CD14-positive monocyte (primary cell): Measurements from ENCODE around the gene KCTD20. TPM values are rescaled to one million over a fixed set of nuclear protein-coding genes. Genes with fewer than 3 reads are reported as not detected.
A peak's percentile ranks its signal among the peaks of the same experiment; 100 is the strongest.

Source experiments
- DNase-seq, 3 donors: peaks; one replicate each; pipeline ENCODE4 v3.0.0-alpha.2; 2011 to 2022
- H2AFZ ChIP-seq: 2 replicates; pipeline ENCODE4 v1.6.0; 2012; ENCODE audit warnings: mild to moderate bottlenecking, low read depth, low read length, inconsistent platforms; ENCODE audit not compliant: insufficient read depth, poor library complexity, severe bottlenecking
- H3K27ac ChIP-seq, 2 donors: 1 replicate in 1 of 2; 2 replicates in 1 of 2; pipeline ENCODE4 v1.5.1; 2012 to 2013; ENCODE audit warnings: low read length in 2 of 2, control low read depth in 1 of 2, inconsistent platforms in 1 of 2, low read depth in 1 of 2, mild to moderate bottlenecking in 1 of 2
- H3K27me3 ChIP-seq, 2 donors: one replicate each; pipeline versions ENCODE4 v1.6.0 to v1.6.1; 2011 to 2013; ENCODE audit warnings: low read length in 2 of 2; ENCODE audit not compliant: control insufficient read depth in 2 of 2, insufficient read depth in 2 of 2
- H3K36me3 ChIP-seq, 2 donors: replicated peaks in 1 of 2; 1 replicate in 1 of 2; 2 replicates in 1 of 2; pipeline versions ENCODE4 v1.5.1 to v1.6.1; 2012 to 2013; ENCODE audit warnings: low read length in 2 of 2, control low read depth in 1 of 2, inconsistent platforms in 1 of 2, mild to moderate bottlenecking in 1 of 2; ENCODE audit not compliant: insufficient read depth in 2 of 2, control insufficient read depth in 1 of 2
- H3K4me1 ChIP-seq, 2 donors: 1 replicate in 1 of 2; 2 replicates in 1 of 2; pipeline versions ENCODE4 v1.5.1 to v1.6.1; 2012 to 2013; ENCODE audit warnings: low read length in 2 of 2, control low read depth in 1 of 2, inconsistent platforms in 1 of 2, mild to moderate bottlenecking in 1 of 2, moderate library complexity in 1 of 2; ENCODE audit not compliant: insufficient read depth in 2 of 2, control insufficient read depth in 1 of 2
- H3K4me2 ChIP-seq: replicated peaks from 2 replicates; pipeline ENCODE3; 2012; ENCODE audit warnings: low read length, moderate library complexity, mild to moderate bottlenecking; ENCODE audit not compliant: poor library complexity, severe bottlenecking; ENCODE audit errors: extremely low read depth
- H3K4me3 ChIP-seq, 3 experiments: fragments of 200-600 bp in 1 of 3; sonication (generic) in 1 of 3; replicated peaks in 1 of 3; 1 replicate in 2 of 3; 2 replicates in 1 of 3; pipeline ENCODE4 v1.5.1; 2011 to 2013; ENCODE audit warnings: low read length in 3 of 3, mild to moderate bottlenecking in 3 of 3, control low read depth in 2 of 3, low read depth in 2 of 3, inconsistent platforms in 1 of 3, moderate library complexity in 1 of 3
- H3K79me2 ChIP-seq: 2 replicates; pipeline ENCODE4 v1.6.0; 2012; ENCODE audit warnings: mild to moderate bottlenecking, control low read depth, inconsistent platforms, low read length, moderate library complexity; ENCODE audit not compliant: insufficient read depth
- H3K9ac ChIP-seq: 2 replicates; pipeline ENCODE4 v1.6.0; 2017; ENCODE audit warnings: low read length, mild to moderate bottlenecking; ENCODE audit not compliant: insufficient read depth, poor library complexity, severe bottlenecking
- H3K9me3 ChIP-seq, 2 donors: replicated peaks in 1 of 2; 1 replicate in 1 of 2; 2 replicates in 1 of 2; pipeline versions ENCODE4 v1.5.1 to v1.6.1; 2012 to 2013; ENCODE audit warnings: low read length in 2 of 2, control low read depth in 1 of 2; ENCODE audit not compliant: control insufficient read depth in 1 of 2, insufficient read depth in 1 of 2
- H4K20me1 ChIP-seq: 2 replicates; pipeline ENCODE4 v1.6.0; 2012; ENCODE audit warnings: mild to moderate bottlenecking, low read length, control low read depth, moderate library complexity; ENCODE audit not compliant: insufficient read depth
- H3K27ac Mint-ChIP-seq, 7 donors: one replicate each; pipeline ENCODE4 v1.8.0; 2020; ENCODE audit warnings: mild to moderate bottlenecking in 7 of 7, mixed read lengths in 7 of 7, moderate library complexity in 6 of 7, inconsistent platforms in 2 of 7
- H3K27me3 Mint-ChIP-seq, 3 donors: one replicate each; pipeline ENCODE4 v1.8.0; 2021 to 2022; ENCODE audit warnings: low read depth in 3 of 3, mild to moderate bottlenecking in 3 of 3, mixed read lengths in 3 of 3, moderate library complexity in 3 of 3, inconsistent platforms in 1 of 3
- H3K36me3 Mint-ChIP-seq, 2 donors: one replicate each; pipeline ENCODE4 v1.8.0; 2020; ENCODE audit warnings: mixed read lengths in 2 of 2, inconsistent platforms in 1 of 2, mild to moderate bottlenecking in 1 of 2
- H3K4me1 Mint-ChIP-seq: one replicate; pipeline ENCODE4 v1.8.0; 2020; ENCODE audit warnings: mild to moderate bottlenecking, mixed read lengths
- H3K4me3 Mint-ChIP-seq, 2 donors: one replicate each; pipeline ENCODE4 v1.8.0; 2020; ENCODE audit warnings: mild to moderate bottlenecking in 2 of 2, mixed read lengths in 2 of 2, moderate library complexity in 1 of 2
- H3K9me3 Mint-ChIP-seq, 7 donors: one replicate each; pipeline ENCODE4 v1.8.0; 2020 to 2022; ENCODE audit warnings: mixed read lengths in 7 of 7, mild to moderate bottlenecking in 6 of 7, moderate library complexity in 6 of 7, inconsistent platforms in 2 of 7
- WGBS: methylation state at CpG from one replicate; pipeline ENCODE4 v1.1.5; 2013; ENCODE audit warnings: missing lambda C conversion rate; ENCODE audit not compliant: insufficient coverage; 5-methylcytosine and 5-hydroxymethylcytosine counted together
- intact Hi-C, 2 donors: fragments of 100-400 bp; cut with micrococcal nuclease; formaldehyde crosslinking; loops; one replicate each; pipeline versions ENCODE4 v1.15.0 to v1.15.1; 2023
- polyA plus RNA-seq, 3 donors: library from polyadenylated mRNA; depleted of rRNA in 1 of 3; unstranded in 2 of 3; stranded (reverse) in 1 of 3; fragments of 300-500 nt in 2 of 3; fragments of >200 nt in 1 of 3; fragmentation: Illumina TruSeq in 2 of 3; gene quantifications; 1 replicate in 2 of 3; 2 replicates in 1 of 3; pipeline ENCODE4 v1.2.3, GENCODE V29; 2012 to 2021
- TF ChIP-seq, protein P1 (sequence below): fragments of 200-600 bp; IDR thresholded peaks from one replicate; pipeline ENCODE4 v1.8.0; 2022; ENCODE audit warnings: antibody characterized with exemption, mild to moderate bottlenecking

The KCTD20 gene
- polyA plus RNA-seq, 3 donors: 23.7 to 79.7 (median 73.9) TPM

DNA sequence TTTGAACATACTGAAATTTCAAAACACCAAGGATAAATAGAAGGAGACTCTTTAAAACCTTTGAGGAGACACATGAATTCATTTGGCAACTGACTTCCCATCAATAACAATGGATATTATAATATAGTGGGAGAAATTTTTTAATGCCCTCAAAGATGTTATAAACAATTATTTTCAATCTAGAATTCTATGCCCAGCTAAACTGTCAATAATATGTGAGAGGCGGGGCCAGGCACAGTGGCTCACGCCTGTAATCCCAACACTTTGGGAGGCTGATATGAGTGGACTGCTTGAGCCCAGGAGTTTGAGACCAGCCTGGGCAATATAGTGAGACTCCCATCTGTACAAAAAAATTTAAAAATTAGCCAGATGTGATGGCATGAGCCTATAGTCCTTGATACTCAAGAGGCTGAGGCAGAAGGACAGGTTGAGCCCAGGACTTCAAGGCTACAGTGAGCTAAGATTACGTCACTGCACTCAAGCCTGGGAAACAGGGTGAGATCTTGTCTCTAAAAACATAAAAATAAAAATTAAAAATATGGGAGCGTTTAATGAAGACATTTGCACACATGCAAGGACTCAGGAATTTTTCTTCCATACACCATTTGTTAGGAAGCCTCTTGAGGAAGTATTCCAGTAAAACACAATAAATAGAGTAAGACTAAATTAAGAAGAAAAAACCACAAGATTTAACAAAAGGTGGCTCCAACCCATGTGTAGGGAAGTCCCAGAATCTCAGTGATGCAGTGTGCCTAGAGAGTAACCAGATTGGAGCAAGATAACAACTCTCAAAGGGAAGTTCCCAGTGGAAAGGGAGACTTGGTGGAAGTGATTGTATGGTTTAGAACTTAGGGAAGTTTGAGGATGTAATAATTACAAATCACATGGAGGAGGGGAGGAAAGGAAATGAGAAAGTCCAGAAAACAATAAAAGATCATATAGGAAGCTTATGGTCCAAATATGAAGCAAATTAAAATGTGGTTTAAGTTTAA is 29.0 kb upstream of the KCTD20 start:
- H3K9ac ChIP-seq: no peak overlapping the region
- H3K27ac Mint-ChIP-seq: peak overlapping the region in 2 of 7 donors; percentile 35 to 36
- H3K4me3 ChIP-seq: no peak overlapping the region
- no peaks in the 10 kb centered on the region for H3K36me3 Mint-ChIP-seq
- no peak overlapping the region for H2AFZ ChIP-seq
- H3K36me3 ChIP-seq: no peaks in the 10 kb centered on the region
- no peaks in the 10 kb centered on the region for H3K79me2 ChIP-seq
- peaks cover 5% of the 10 kb centered on the region for H3K4me1 Mint-ChIP-seq
- no peak overlapping the region for H3K4me2 ChIP-seq
- TF ChIP-seq, protein P1, sequence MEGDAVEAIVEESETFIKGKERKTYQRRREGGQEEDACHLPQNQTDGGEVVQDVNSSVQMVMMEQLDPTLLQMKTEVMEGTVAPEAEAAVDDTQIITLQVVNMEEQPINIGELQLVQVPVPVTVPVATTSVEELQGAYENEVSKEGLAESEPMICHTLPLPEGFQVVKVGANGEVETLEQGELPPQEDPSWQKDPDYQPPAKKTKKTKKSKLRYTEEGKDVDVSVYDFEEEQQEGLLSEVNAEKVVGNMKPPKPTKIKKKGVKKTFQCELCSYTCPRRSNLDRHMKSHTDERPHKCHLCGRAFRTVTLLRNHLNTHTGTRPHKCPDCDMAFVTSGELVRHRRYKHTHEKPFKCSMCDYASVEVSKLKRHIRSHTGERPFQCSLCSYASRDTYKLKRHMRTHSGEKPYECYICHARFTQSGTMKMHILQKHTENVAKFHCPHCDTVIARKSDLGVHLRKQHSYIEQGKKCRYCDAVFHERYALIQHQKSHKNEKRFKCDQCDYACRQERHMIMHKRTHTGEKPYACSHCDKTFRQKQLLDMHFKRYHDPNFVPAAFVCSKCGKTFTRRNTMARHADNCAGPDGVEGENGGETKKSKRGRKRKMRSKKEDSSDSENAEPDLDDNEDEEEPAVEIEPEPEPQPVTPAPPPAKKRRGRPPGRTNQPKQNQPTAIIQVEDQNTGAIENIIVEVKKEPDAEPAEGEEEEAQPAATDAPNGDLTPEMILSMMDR: no peak
- WGBS: no CpG with 5 or more reads among the region's 4 CpGs
- no peaks in the 10 kb centered on the region for H4K20me1 ChIP-seq
- H3K9me3 Mint-ChIP-seq: peaks cover 0 to 20% (median 13%) of the 10 kb centered on the region in 7 donors
- DNase-seq: peak in 1 of 3 donors; percentile 14
- intact Hi-C loops: no loop called here
- H3K27me3 ChIP-seq: no peaks in the 10 kb centered on the region
- no peak overlapping the region for H3K27ac ChIP-seq
- H3K27me3 Mint-ChIP-seq: peaks cover 4 to 7% (median 6%) of the 10 kb centered on the region in 3 donors
- no peak overlapping the region for H3K4me3 Mint-ChIP-seq
- peaks cover 2 to 3% of the 10 kb centered on the region in 2 donors for H3K4me1 ChIP-seq
- H3K9me3 ChIP-seq: no peaks in the 10 kb centered on the region

DNA sequence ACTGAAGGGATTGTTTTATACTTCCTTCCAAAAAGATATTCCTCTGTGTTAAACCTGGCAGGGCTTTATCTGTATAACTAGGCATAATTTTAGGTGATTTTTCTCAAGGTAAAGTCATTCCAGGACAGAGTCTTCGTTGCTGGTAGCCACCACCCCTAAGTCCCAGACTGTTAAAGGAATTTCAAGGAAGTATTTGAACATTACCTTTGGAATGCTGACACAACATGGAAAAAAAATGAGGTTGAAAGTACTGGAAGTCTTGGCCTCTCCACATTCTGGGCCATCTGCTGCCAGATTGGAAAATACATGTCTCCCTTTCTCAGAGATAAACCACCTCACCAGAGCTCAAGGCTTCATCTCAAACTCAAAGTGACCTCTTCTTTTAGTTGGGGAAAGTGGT is 28.3 kb upstream of the KCTD20 start:
- Mint-ChIP-seq H3K9me3 (peaks cover 0 to 19% (median 11%) of the 10 kb centered on the region in 7 donors), H3K4me1 (peaks cover 12% of the 10 kb centered on the region), H3K36me3 (no peaks in the 10 kb centered on the region), H3K4me3 (no peak overlapping the region), H3K27me3 (peaks cover 4 to 7% (median 6%) of the 10 kb centered on the region in 3 donors), H3K27ac (no peak overlapping the region)
- H3K27me3 ChIP-seq: no peaks in the 10 kb centered on the region
- H3K36me3 ChIP-seq: no peaks in the 10 kb centered on the region
- H3K9ac ChIP-seq: no peak overlapping the region
- intact Hi-C loops: no loop called here
- H3K9me3 ChIP-seq: no peaks in the 10 kb centered on the region
- TF ChIP-seq, protein P1: no peak
- H4K20me1 ChIP-seq: no peaks in the 10 kb centered on the region
- H3K4me1 ChIP-seq: peaks cover 8 to 10% of the 10 kb centered on the region in 2 donors
- no peak overlapping the region for H3K27ac ChIP-seq
- no peaks in the 10 kb centered on the region for H3K79me2 ChIP-seq
- H2AFZ ChIP-seq: no peak overlapping the region
- no peak overlapping the region for H3K4me3 ChIP-seq
- 83% methylated on average over 1 of the region's 1 CpG for WGBS
- DNase-seq: no peak
- no peak overlapping the region for H3K4me2 ChIP-seq
